ENCODE measurements around the gene TESK1.

DNA sequence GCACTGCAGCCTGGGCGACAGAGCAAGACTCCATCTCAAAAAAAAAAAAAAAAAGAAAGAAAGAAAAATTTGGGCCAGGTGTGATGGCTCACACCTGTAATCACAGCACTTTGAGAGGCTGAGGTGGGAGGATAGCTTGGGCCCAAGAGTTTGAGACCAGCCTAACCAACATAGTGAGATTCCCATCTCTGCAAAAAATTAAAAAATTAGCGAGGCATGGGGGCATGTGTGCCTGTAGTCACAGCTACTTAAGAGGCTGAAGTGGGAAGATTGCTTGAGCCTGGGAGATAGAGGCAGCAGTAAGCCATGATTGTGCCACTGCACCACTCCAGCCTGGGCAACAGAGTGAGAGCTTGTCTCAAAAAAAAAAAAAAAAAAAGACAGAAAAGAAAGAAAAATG lies 48.5 kb downstream of the TESK1 start:
- TF ChIP-seq, protein P1, sequence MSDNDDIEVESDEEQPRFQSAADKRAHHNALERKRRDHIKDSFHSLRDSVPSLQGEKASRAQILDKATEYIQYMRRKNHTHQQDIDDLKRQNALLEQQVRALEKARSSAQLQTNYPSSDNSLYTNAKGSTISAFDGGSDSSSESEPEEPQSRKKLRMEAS (IDR thresholded peaks at IDR 0.05), result no peak
- TF ChIP-seq POLR2A (IDR thresholded peaks at IDR 0.05; ENCODE audit: control extremely low read depth in 1 of 2, low read depth in 2 of 2, low read length in 2 of 2) (no peak), RAD21 (IDR thresholded peaks at IDR 0.05 in 1 of 2, conservative IDR thresholded peaks at IDR 0.05 in 1 of 2; ENCODE audit: low read depth in 2 of 2, low read length in 2 of 2) (no peak)
- TF ChIP-seq, protein P2, sequence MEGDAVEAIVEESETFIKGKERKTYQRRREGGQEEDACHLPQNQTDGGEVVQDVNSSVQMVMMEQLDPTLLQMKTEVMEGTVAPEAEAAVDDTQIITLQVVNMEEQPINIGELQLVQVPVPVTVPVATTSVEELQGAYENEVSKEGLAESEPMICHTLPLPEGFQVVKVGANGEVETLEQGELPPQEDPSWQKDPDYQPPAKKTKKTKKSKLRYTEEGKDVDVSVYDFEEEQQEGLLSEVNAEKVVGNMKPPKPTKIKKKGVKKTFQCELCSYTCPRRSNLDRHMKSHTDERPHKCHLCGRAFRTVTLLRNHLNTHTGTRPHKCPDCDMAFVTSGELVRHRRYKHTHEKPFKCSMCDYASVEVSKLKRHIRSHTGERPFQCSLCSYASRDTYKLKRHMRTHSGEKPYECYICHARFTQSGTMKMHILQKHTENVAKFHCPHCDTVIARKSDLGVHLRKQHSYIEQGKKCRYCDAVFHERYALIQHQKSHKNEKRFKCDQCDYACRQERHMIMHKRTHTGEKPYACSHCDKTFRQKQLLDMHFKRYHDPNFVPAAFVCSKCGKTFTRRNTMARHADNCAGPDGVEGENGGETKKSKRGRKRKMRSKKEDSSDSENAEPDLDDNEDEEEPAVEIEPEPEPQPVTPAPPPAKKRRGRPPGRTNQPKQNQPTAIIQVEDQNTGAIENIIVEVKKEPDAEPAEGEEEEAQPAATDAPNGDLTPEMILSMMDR (IDR thresholded peaks at IDR 0.05; ENCODE audit: control extremely low read depth in 1 of 3, insufficient read depth in 1 of 3, low read depth in 1 of 3, low read length in 3 of 3), result no peak
